Measurements from ENCODE around the gene KIF17. TPM values are rescaled to one million over a fixed set of nuclear protein-coding genes. Genes with fewer than 3 reads are reported as not detected.

Gene KIF17
- total RNA-seq, 1 donor from 2014 or later: 0.09 TPM

Other genes with a start within 250 kb of the KIF17 start
- 2.2 TPM in 2 replicates for gene CAMK2N1, start 231.8 kb downstream of the KIF17 start, total RNA-seq
- gene MUL1, start 209.9 kb downstream of the KIF17 start, total RNA-seq: 17.1 and 17.4 TPM in 2 replicates
- not detected in 2 replicates for gene FAM43B, start 165.4 kb downstream of the KIF17 start, total RNA-seq
- not detected in 2 replicates for gene CDA, start 128.9 kb downstream of the KIF17 start, total RNA-seq
- 3.8 and 4.7 TPM in 2 replicates for gene PINK1, start 84.5 kb downstream of the KIF17 start, total RNA-seq
- 184 and 186 TPM in 2 replicates for gene DDOST, start 56.6 kb downstream of the KIF17 start, total RNA-seq
- 0.05 and 0.16 TPM in 2 replicates for gene SH2D5, start 14.7 kb upstream of the KIF17 start, total RNA-seq
- gene HP1BP3, start 69.3 kb upstream of the KIF17 start, total RNA-seq: 253 and 267 TPM in 2 replicates

All from activated T-helper 2 cell treated with anti-CD3 and anti-CD28 coated beads, Interferon-gamma antibody, Interleukin-2, Interleukin-4, amounts not matched to agents 10 μg/mL and 5 μg/mL and 100 μg/mL, durations not matched to agents 14 hours and 24 hours and 36 hours (primary cell).